GM12892 (cell line): ENCODE measurements around the gene NCAN.

Experiments
- POLR2A ChIP-seq: IDR thresholded peaks from 2 replicates; pipeline ENCODE4 v1.6.1; 2011; ENCODE audit warnings: low read depth, low read length, control low read depth
- POLR2AphosphoS5 ChIP-seq: IDR thresholded peaks from 2 replicates; pipeline ENCODE4 v1.6.1; 2011; ENCODE audit warnings: low read depth, low read length, control low read depth
- TAF1 ChIP-seq: IDR thresholded peaks from 2 replicates; pipeline ENCODE4 v1.6.1; 2011; ENCODE audit warnings: low read depth, mild to moderate bottlenecking, control low read depth, low read length, borderline replicate concordance

DNA sequence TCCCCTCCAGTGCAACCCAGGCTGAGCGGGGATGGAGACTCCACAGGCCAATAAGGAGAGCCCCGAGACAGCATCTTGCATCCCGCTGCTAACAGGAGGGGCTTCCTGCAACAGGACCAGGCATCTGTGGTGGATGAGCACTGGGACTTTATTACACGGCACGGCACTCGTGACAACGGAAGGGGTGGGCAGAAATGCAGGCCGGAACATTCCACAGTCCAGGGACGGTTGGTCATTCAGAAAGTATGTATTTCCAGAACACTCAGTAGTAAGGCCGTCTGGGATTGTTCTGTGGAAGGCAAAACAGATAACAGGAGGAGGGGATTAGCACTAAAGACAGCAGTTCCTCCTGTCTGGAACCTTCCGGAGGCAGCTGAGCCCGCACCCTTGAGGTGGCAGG is 64.6 kb downstream of the NCAN start:
- no peak for TF ChIP-seq POLR2AphosphoS5
- TF ChIP-seq POLR2A: no peak
- TF ChIP-seq TAF1: no peak
